Chondrocyte (in vitro differentiated cells): ENCODE measurements around the gene SNRPB2. TPM values are rescaled to one million over a fixed set of nuclear protein-coding genes. Genes with fewer than 3 reads are reported as not detected.
A peak's percentile ranks its signal among the peaks of the same experiment; 100 is the strongest.

Experiments used
- DNase-seq: peaks from one replicate; pipeline ENCODE4 v3.0.0; 2021; ENCODE audit warnings: mixed read lengths, low spot score
- H3K27ac Mint-ChIP-seq: one replicate; pipeline ENCODE4 v1.8.0; 2021; ENCODE audit warnings: mild to moderate bottlenecking, moderate library complexity, mixed read lengths; ENCODE audit not compliant: unreplicated experiment
- H3K27me3 Mint-ChIP-seq: 2 replicates; pipeline ENCODE4 v1.8.0; 2021; ENCODE audit warnings: low read depth, mixed read lengths
- H3K36me3 Mint-ChIP-seq: 2 replicates; pipeline ENCODE4 v1.8.0; 2021; ENCODE audit warnings: low read depth, mixed read lengths
- H3K4me1 Mint-ChIP-seq: 2 replicates; pipeline ENCODE4 v1.8.0; 2021; ENCODE audit warnings: low read depth, mild to moderate bottlenecking, mixed read lengths
- H3K4me3 Mint-ChIP-seq: one replicate; pipeline ENCODE4 v1.8.0; 2021; ENCODE audit warnings: mild to moderate bottlenecking, moderate library complexity, mixed read lengths; ENCODE audit not compliant: unreplicated experiment
- H3K9me3 Mint-ChIP-seq: 2 replicates; pipeline ENCODE4 v1.8.0; 2021; ENCODE audit warnings: low read depth, mixed read lengths
- total RNA-seq: library from RNA; stranded (reverse); gene quantifications from 3 replicates; pipeline ENCODE4 v1.2.1, GENCODE V29; 2021
- TF ChIP-seq, protein P1 (sequence below): fragments of 200-600 bp; sonication (generic); IDR thresholded peaks from 2 replicates; pipeline ENCODE4 v1.5.0; 2021; ENCODE audit warnings: antibody characterized with exemption, mild to moderate bottlenecking, moderate library complexity

The SNRPB2 gene
- total RNA-seq, 1 donor from 2014 or later = 47.9 TPM

GRCh38 chr20:16701296-16701695 is 28.5 kb upstream of the SNRPB2 start:
- TF ChIP-seq, protein P1, sequence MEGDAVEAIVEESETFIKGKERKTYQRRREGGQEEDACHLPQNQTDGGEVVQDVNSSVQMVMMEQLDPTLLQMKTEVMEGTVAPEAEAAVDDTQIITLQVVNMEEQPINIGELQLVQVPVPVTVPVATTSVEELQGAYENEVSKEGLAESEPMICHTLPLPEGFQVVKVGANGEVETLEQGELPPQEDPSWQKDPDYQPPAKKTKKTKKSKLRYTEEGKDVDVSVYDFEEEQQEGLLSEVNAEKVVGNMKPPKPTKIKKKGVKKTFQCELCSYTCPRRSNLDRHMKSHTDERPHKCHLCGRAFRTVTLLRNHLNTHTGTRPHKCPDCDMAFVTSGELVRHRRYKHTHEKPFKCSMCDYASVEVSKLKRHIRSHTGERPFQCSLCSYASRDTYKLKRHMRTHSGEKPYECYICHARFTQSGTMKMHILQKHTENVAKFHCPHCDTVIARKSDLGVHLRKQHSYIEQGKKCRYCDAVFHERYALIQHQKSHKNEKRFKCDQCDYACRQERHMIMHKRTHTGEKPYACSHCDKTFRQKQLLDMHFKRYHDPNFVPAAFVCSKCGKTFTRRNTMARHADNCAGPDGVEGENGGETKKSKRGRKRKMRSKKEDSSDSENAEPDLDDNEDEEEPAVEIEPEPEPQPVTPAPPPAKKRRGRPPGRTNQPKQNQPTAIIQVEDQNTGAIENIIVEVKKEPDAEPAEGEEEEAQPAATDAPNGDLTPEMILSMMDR = peak; percentile 66
- DNase-seq = no peak
- no peaks in the 10 kb centered on the region for H3K4me1 Mint-ChIP-seq
- no peak overlapping the region for H3K4me3 Mint-ChIP-seq
- H3K27me3 Mint-ChIP-seq = peaks cover 7% of the 10 kb centered on the region
- H3K36me3 Mint-ChIP-seq = no peaks in the 10 kb centered on the region
- no peak overlapping the region for H3K27ac Mint-ChIP-seq
- H3K9me3 Mint-ChIP-seq = peaks cover 2% of the 10 kb centered on the region

DNA sequence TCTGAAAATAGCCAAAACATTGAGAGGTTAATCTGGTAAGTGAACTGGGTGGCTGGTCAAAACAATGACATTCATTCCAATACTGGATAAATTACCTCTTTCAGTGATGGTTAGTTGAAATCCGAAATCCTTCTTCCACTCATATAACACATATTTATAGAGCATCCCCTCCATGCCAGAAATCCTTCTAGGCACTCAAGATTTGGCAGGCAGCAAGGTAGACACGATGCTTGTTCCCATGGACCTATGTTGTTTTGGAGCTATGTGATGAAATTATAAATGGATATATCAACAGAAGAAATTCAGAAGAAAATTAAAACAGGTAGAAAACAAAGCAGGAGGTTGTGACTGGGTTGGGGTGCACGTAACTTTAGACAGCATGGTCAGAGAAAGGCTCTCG is 26.3 kb upstream of the SNRPB2 start:
- no peaks in the 10 kb centered on the region for H3K4me1 Mint-ChIP-seq
- H3K4me3 Mint-ChIP-seq = no peak overlapping the region
- no peak for DNase-seq
- TF ChIP-seq, protein P1 = no peak
- peaks cover 8% of the 10 kb centered on the region for H3K27me3 Mint-ChIP-seq
- no peaks in the 10 kb centered on the region for H3K36me3 Mint-ChIP-seq
- peaks cover 2% of the 10 kb centered on the region for H3K9me3 Mint-ChIP-seq
- no peak overlapping the region for H3K27ac Mint-ChIP-seq

DNA sequence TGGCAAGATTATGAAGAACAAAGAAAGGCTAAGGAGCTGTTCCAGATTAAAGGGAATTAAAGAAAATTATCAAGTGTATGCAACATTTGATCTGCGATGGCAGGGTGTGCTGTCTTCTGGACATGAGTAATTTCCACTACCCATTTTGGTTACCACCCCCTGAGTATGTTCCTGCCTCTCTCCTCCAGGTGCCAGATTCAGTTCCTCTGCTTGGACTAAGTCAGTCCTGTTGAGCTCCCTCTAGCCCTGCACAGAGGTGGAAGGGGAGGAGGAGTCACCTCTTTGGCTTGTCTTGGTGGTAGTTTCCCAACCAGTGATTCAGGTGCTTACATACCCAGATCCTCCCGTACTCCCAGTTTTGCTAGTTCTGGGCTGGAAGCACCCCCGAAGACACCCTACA is 22.2 kb upstream of the SNRPB2 start:
- Mint-ChIP-seq H3K4me3 (no peak overlapping the region), H3K4me1 (no peaks in the 10 kb centered on the region), H3K27me3 (peaks cover 7% of the 10 kb centered on the region), H3K36me3 (no peaks in the 10 kb centered on the region), H3K27ac (no peak overlapping the region), H3K9me3 (peaks cover 2% of the 10 kb centered on the region)
- no peak for DNase-seq
- TF ChIP-seq, protein P1 = no peak

- Mint-ChIP-seq H3K4me1 (no peaks in the 10 kb centered on the region), H3K9me3 (peaks cover 2% of the 10 kb centered on the region), H3K4me3 (no peak overlapping the region), H3K27me3 (peaks cover 7% of the 10 kb centered on the region), H3K36me3 (no peaks in the 10 kb centered on the region), H3K27ac (no peak overlapping the region)
- no peak for DNase-seq
- TF ChIP-seq, protein P1 = no peak
Observed at GRCh38 chr20:16708602-16709001, 21.2 kb upstream of the SNRPB2 start.

- Mint-ChIP-seq H3K27me3 (peaks cover 7% of the 10 kb centered on the region), H3K4me1 (no peaks in the 10 kb centered on the region), H3K4me3 (no peak overlapping the region), H3K27ac (no peak overlapping the region), H3K9me3 (peaks cover 2% of the 10 kb centered on the region), H3K36me3 (no peaks in the 10 kb centered on the region)
- TF ChIP-seq, protein P1 = no peak
- DNase-seq = no peak
Observed at GRCh38 chr20:16709017-16709416, 20.8 kb upstream of the SNRPB2 start.
